Stimulated activated CD4-positive, alpha-beta T cell treated with anti-CD3 and anti-CD28 coated beads, Interleukin-15, amount 100 ng/mL, for 24 hours (primary cell): ENCODE results near the gene TBX10.
"Not testable (repeated sequence)": the region's sequence is repeated elsewhere in the genome, so short reads cannot be mapped to it uniquely, and the experiment has no call there.

Experiments
- DNase-seq: peaks from one replicate; pipeline ENCODE4 v3.0.0-alpha.2; 2020

TBX10 gene

DNA sequence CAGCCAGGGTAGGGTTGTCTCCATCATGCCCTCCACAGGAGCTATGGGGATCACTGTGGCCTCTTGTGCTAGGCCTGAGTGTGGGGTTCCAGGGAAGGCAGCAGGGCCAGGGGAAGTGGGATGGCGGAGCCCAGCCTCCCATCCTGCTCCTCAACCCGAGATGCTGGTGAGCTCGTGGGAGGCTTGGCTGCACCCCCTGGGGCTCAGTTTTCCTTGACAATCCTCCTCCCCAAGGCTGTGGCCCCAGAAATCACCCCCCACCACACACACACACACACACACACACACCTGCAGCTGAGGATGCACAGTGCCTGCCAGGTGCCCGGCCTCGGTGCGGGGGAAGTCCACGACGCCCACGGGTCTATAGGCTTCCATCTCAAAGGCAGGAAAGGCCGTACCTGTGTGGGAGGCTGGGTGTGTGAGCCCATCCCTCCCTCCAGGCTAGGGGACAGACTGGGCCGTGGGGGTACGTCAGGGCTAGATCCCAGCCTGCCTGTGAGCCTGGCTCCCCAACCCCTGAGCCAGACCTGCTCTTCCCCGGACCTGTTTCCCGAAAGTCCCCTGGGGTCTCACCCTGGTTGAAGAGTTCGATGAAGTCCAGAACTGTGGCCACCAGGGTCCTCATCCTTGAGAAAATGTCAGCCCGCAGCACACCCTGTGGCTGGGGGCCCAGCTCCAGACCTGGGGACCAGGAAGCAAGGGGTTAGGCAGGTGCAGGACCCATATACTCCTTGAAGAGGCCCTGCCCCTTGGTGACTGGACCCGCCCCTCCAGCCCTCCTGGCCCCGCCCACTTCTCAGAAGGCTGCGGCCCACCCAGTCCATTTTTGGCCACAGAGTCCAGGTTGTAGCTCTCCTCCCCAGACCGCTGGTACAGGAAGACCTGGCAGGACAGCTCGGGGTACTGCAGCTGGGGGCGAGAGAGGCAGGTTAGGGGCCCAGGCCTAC lies 5.2 kb upstream of the TBX10 start:
- no peak for DNase-seq

DNA sequence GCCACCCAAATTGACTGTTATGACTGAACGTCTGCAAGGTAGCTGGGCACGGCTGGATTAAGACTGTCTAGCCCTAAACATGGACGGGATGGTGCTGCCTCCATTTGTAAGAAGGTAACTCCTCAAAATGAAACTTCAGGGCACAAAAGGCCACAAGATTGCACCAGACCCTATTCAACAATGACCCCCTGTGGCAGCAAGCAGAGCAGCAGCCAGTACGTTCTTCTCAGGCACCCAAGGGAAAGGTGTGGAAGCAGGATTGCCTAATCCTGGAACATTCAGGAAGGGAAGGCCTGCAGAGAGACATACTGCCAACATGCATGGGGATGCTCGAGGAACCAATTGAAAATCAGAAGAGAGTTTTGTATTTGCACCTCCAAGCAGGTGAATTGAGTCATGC lies 4.5 kb upstream of the TBX10 start:
- DNase-seq = no peak

DNA sequence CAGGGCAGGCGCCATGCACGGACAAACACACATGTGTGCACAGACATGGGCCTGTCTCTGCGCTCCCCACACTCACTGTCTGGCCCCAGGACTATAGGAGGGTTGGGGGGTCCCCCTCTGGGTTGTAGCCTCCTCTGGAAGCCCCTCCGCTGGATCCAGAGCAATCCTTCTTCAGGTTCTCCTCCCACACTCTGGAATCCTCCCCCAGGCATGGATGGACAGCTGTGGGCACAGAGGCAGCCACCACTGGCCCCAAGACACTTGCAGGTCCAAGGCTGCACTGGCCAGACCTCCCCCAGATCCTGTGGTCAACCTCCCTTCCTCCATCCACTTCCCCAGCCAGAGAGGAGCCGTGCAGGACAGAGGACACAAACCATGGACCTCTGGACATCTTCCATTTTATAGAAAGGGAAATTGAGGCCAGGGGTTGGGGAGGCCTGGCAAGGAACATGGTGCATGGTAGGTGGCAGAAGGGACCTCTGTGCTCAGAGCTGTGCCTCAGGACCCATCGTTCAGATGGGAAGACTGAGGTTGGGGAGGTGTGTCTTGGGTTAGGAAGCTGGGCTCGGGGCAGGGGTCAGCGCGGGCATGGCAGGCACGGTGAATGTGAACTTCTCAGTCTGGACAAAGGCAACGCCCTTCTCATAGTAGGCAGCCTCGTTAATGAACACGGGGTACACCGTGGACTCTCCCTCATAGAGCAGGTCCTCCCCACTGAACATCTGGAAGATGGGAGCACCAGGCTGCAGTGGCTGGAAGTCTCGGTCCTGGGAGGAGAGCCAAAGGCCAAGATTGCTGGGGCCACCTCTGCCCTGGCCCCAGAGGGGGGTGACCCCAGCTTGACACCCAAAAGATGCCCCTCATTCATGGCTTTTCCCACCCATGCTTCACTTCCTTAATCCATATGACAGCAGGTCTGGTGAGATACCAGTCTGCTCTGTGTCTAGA lies 2.9 kb upstream of the TBX10 start:
- DNase-seq = no peak

DNA sequence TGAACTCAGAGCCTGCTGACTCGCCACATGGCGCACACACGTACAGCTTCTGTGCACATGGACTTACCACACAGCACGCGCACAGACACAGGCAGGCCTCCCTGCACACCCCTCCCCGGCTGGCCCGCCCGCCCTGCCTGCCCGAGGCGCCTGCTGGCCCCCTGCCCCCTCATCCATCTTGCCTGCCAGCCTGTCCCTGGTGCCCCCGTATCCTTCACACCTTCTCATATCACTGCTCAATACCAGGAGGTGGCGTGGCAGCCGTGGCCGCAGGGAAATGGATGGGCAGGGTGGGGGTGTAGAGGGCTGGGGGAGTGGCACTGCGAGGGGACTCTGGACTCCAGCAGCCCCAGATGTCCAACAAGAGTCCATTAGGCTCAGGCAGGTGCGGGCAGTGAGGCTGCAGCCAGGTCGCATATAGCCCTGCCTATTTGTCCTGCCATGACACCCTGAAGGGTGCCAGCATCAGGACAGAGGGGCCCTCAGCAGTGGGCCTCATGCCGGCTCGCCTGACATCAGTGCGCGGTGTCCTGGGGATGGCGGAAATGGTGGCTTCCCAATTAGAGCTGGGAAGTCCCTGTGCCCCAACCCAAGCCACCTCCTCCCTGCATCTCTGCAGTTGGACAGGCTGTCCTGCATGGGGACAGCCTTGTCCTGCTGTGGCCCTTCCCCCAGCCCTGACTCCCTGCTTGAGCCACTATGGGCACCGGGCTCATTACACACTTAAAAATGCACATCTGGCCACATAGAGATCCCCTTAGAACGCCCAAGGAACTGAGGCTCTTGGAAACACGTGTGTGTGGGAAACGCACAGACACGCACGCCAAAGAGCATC lies 2.0 kb upstream of the TBX10 start:
- DNase-seq = no peak

DNA sequence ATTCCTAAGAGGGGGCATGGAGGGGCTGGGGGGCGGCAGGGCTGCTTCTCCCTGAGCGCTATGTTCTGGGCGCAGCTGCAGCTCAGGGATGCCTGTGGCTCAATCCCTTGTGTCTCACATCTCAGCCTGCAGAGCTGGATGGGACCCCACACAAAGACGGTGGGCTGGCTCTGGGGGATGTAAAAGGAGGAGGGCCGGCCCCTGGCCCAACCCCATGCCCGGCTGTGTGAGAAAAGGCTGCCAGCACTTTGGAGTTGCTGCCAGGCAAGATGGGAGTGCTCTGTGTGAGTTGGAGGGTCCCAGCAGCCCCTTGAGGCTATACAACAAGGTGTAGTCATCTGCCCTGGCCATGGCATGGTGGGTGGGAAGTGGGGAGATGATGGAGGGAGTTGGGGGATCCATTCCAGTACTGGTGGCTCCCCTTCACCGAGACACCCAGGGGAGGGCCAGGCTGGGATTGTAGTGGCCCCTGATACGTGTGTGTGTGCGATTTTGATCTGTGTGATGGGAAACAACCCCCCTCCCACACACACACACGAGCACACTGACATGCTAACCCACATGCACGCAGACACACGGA lies 1.3 kb upstream of the TBX10 start:
- DNase-seq = no peak

DNA sequence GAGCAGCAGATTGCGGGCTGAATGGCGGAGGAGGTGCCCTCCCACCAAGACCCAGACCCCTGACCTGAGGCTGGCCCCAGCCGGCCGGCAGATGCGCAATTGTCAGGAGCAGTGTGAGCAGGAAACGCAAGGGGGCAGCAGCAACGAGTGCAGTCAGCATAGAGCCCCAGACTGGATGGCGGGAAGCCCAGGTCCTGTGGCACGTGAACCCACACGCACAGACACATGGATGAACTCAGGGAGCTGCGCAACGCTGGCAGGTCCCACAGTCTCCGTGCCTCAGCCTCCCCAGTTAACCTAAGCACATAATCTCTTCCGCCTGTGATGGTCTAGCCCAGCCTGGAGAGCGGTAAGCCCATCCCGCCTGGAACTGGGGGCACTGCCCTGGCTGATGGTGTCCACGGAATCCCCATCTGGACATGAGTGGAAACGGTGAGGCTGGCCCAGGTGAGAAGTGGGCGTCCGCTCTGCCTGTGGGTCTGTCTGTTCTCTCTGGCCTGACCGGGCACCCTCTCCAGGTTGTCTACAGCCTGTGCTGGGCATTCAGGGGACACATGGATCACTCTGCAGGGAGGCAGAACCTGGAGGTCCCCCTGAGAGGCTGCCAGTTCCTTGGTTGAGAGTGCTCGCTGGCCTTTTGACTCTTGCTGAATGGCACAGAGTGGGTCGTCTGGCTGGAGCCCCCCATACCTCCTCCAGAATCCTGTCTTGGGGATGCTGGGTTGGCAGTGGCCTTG lies 626 bp upstream of the TBX10 start:
- DNase-seq = peak; percentile 78

DNA sequence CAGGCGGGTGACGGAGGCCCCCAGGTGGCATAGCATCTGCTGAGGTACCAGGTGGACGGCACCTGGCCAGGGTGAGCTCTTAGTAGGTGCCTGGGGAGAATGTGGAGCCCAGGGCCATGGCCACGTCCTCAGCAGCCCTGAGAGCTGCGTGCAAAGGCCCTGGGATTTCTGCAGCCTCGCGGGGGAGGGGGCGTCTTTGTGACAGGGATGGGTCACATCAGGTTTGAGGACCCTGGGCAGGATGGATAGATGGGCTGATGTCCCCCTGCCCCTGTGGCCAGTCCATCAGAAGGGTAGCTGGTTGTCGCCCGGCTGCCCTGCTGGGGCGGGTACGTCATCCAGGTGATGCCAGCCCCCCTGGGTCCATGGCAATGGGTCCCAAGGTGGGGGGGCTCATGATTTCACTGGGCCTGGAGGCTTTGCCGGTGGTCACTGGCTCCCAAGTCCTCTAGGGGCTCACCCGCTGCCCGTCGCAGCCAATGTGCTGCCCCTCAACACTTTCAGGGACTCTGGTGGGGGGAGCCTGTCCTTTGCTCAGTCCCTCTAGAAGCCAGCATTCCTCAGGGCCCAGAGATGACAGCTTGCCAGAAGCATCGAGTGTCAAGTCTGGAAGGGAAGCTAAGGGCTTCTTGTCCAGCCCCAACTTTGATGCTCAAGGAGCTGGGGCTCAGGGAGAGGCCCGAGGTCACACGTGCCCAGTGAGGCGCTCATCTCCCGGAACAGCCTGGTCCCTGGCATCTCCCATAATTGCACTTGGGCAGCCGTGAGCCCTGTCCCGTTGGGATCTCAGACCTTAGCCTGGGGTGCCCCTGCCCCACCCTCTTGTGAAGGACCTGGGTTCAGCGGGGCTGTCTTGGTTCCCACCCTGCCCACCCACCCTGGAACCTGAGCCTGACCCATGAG lies 777 bp downstream of the TBX10 start:
- no peak for DNase-seq

DNA sequence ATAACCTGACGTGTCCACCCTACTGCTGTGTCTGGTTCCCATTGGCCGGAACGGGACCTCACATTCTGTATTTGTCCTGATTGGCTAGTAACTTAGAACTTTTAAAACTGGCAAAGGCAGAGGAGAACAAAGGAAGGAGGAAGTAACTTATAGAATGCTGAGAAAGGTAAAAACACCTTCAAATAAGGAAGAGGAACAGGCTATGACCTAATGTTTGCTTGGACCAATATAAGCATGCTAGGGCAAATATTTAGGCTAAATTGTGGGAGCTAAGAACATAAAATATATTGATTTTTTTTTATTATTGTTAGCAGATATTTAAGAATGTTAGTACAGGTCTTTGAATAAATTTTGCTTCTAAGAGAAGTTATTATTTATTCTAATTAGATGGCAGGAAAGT lies 2.1 kb downstream of the TBX10 start:
- DNase-seq = not testable (repeated sequence)

DNA sequence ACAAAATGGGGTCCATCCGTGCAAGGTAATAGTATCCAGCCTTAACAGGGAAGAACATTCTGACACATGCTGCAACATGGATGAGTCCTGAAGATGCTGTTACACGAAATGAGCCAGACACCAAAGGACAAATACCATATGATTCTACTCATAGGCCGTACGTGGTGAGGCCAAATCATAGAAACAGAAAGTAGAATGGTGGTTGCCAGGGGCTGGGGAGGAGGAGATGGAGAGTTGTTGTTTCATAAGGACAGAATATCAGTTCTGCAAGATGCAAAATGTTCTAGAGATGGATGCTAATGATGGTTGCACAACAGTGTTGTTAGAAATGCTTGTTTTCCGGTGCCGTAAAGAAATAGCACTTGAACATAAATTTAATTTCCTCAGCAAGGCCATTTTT lies 2.6 kb downstream of the TBX10 start:
- no peak for DNase-seq

DNA sequence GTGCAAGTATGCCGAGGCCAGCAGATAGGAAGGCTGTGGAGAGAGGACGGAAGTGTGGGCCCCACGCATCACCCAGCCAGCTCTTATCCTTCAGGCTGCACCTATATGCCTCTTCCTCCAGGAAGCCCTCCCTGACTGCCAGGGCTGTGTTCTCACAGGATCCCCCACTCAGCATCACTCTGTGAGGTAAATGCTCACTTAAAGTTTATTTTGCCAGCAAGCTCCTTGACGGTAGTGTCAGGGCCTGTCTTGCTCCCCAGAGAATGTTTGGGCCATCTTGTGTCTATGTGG lies 4.4 kb downstream of the TBX10 start:
- DNase-seq = no peak

DNA sequence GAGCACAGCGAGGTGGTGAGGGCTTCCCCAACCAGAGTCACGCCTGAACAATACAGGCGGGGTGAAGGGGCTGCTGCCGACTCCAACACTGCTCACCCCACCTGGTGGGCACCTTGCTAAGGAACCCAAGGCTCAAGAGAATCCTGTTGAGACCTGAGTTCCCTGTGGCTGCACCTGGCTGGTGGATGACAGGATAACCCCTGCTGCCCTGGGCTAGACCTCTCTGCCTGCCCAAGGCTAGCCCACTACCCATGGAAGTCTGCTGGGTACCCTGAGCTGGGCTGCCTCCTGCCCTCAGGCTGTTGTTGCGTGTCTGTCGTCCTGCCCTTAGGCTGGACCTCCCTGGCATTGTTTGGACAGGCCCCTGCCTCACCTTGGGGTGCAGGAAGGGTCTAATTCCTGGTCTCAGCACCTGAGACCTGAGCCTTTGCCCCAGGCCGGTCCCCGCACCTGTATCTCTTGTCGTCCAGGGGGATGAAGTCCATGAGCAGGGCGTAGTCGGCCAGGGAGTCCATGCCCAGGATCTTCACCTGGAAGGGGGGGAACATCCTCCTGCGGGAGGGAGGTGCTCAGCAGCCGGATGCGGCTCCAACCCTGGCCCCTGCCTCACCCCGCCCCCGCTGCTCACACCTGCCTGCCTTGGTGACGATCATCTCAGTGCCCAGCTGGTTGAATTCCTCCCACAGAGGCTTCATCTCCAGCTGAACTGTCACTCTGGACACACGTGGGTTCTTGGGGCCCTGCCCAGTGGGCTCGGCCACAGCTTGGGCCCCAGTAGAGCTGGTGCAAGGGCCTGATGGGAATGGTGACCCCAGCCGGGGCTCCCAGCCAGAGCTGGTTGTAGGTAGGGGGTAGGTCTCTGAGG lies 5.0 kb downstream of the TBX10 start:
- no peak for DNase-seq

DNA sequence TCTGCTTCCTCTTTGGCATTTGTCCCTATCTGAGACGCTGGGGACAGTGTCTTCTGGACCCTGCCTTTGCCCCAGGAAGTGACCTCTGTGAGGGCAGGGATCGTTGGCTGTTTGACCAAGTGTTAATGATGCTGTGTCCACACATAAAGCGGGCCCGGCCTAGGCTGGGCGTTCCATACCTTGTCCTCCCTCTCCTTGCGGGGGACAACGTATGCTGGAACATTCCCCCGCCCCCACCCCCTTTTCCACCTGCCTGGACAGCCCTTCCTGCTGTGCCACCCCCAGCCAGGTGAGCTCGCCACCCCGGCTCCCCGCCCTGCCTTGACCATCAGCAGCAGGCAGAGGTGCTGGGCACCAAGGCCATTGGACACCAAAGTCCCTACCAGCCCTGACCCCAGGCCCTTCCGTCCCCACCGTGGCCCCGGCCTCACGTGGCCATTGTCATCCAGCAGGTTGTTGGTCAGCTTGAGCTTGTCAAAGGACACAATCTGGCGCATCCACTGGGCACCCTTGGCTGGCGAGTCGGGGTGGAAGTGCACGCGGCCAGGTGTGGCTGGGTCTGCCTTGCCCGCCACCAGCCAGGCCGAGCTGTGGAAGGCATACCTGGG lies 5.7 kb downstream of the TBX10 start:
- DNase-seq = no peak

DNA sequence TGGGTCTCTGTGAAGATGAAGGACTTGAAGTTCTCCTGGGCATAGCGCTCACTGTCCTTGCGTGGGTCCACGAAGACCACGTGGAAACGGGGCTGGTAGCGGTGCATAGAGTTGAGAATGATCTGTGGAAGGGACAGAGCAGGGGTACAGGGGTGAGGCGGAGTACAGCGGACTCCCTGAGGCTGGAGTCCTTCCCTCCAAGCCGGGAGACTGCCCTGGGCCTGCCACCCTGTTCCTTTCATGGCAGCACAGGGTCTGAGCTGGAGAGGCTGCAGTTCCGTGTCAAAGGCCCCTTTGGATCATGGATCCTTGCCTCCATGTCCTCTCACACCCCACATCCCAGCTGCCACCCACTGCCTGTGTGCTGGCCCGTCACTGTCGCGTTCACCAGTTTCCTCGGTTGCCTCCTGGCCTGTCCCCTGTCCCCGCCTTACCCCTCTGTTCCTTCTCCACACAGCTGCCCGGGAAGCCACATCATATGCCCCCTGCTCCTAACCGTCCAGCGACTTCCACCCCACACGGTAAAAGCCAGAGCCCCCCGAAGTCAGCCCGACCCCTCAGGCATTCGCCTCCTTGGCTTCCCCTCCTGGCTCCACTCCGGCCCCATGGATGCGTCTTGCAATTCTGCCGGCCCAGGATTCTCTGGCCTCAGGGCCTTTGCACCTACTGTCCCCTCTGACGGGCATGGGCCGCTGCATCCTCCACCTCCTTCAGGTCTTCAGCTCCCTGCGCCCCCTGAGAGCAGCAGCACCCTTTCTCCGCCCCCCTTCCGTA lies 6.4 kb downstream of the TBX10 start:
- DNase-seq = no peak

DNA sequence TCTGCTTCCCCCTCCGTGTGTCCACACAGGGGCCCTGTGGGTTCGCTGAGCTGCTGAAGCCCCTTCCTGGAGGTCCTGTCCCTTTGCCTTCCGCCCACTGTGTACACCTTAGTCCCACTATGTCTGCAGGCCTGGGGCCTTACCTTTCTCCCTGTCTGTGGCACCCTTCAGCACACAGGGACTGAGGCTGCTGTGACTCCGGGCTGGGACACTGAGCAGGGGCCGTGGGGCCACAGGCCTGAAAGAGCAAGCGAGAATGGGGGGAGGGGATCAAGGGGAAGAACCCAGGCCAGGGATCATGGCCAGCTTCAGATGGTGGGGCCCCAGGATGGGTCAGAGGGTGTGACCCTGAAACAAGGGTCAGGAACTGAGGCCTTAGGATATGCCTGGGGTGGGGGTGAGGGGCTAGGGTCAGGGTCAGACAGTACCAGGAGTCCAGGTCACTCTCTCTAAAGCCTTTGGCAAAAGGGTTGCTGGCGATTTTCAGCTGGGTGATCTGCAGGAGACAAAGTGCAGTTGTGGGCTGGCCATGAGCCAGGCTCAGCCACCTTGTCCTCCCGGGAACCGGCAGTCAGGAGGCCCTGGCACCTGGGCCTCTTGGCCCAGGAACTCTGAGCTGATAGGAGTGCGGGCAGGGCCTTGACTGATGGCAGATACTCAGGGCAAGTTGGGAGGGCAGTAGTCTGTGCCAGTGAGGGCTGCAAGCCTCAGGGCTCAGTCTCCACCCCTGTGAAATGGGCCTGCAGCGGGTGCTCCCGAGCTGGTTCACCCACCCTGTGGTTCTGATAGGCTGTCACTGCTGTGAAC lies 7.2 kb downstream of the TBX10 start:
- no peak for DNase-seq

DNA sequence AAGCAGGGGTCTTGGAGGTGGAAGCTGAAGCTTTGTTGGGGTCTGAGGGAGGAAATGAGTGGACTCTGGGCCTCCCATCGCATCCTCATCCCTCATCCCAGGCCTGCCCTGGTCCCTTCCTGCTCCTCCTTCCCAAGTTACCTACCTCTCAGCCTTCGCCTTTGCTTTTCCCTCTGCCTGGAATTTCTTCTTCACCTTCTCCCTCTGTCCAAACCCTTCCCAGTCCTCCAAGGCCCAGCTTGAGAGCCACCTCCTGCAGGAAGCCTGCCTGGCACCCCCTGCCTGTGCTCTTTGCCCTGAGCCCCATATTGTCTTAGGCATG lies 7.7 kb downstream of the TBX10 start:
- no peak for DNase-seq

DNA sequence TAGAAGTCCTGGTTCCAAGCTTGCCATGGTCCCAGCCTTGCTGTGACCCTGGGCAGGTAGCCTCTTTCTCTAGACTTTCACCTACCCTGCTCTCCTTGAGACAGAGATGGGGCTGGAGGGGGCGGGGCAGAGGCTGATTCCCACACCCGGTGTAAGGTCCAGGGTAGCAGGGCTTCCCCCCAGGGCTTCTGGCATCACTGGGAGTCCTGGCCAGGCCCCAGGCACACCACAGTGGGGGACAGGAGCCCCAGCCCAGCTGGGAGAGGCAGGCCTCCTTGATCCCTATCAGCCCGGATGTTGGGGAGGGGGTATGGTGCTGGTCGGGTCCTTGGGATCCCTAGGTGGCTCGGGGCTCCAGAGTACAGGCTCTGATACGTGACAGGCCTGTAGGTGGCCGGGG lies 8.2 kb downstream of the TBX10 start:
- DNase-seq = no peak

DNA sequence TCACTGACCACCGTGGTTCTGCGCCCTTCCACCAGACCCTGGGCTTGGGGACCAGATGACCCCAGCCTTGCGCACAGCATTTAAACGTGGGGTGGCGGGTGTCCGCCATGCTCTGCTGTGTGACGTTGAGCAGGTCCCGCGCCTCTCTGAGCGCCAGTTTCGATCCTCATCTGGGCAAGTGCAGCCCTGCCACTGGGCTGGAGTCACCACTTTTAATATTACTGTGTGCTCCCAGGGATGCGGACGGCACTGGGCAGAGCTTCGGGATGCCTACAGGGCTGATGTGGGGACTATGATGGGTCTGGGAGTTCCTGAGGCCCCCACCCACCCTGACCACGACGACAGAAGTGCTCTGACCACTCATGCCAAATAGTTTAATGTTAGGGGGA lies 8.6 kb downstream of the TBX10 start:
- no peak for DNase-seq
